Activated T-cell treated with anti-CD3 and anti-CD28 coated beads, Interleukin-2, amount 50 U/mL, for 72 hours (primary cell): ENCODE results near the gene MOGAT1. TPM values are rescaled to one million over a fixed set of nuclear protein-coding genes. Genes with fewer than 3 reads are reported as not detected.

ENCODE experiments used
- ATAC-seq, 2 donors: fragments of 150-1000 bp; cut with Tn5 transposase; replicated peaks in 1 of 2; 2 replicates each; pipeline ENCODE4 v1.10.0; 2021; ENCODE audit warnings: moderate library complexity in 2 of 2, mild to moderate bottlenecking in 1 of 2
- DNase-seq, 2 donors: peaks; one replicate each; pipeline ENCODE4 v3.0.0; 2021 to 2022; ENCODE audit warnings: mixed read lengths in 1 of 2
- H3K27ac Mint-ChIP-seq: one replicate; pipeline ENCODE4 v1.8.0; 2022; ENCODE audit warnings: mild to moderate bottlenecking, moderate library complexity, mixed read lengths
- H3K27me3 Mint-ChIP-seq: one replicate; pipeline ENCODE4 v1.8.0; 2022; ENCODE audit warnings: low read depth, mixed read lengths
- H3K36me3 Mint-ChIP-seq, 2 donors: one replicate each; pipeline ENCODE4 v1.8.0; 2022; ENCODE audit warnings: mixed read lengths in 2 of 2, mild to moderate bottlenecking in 1 of 2; ENCODE audit not compliant: insufficient read depth in 2 of 2
- H3K4me1 Mint-ChIP-seq: one replicate; pipeline ENCODE4 v1.8.0; 2022; ENCODE audit warnings: low read depth, mixed read lengths
- H3K4me3 Mint-ChIP-seq, 2 donors: one replicate each; pipeline ENCODE4 v1.8.0; 2022; ENCODE audit warnings: mild to moderate bottlenecking in 2 of 2, mixed read lengths in 2 of 2, moderate library complexity in 2 of 2
- H3K9me3 Mint-ChIP-seq, 2 donors: one replicate each; pipeline ENCODE4 v1.8.0; 2022; ENCODE audit warnings: mixed read lengths in 2 of 2
- total RNA-seq, 2 donors: library from RNA; stranded (reverse); gene quantifications; one replicate each; pipeline ENCODE4 v1.2.3, GENCODE V29; 2022

MOGAT1 gene
- total RNA-seq, 2 donors from 2014 or later: not detected

DNA sequence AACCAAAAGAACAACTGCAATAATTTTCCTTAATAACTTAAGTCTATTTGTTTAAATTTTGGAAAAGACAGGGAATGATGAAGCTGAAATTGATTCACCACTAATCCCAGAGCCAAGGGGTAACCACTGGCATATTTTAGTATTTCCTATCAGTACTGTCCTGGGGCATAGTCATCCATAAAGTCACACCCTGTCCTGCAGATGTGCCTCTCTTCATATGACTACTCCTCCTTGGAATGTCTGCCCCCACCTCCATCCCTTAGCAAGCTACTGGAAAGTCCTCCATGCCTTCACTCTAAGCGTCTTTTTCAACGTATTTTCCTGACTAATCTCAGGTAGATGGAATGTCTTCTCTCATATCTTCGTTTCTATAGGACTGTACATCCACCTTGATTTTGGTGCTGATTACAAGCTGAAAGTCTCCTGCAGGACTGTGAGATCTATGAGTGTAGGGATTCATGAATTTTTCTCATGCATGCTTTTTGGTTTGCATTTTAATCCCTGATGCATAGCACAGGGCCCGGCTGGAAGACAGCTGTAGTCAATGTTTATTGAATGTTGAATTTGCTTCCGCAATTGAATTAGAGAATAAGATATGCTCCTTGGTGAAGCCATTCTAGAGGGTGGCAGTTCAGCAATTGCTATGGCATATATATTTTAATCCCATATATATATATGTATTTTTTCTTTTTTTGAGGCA lies 85.6 kb downstream of the MOGAT1 start:
- Mint-ChIP-seq H3K4me3 (no peak overlapping the region), H3K27ac (no peak overlapping the region), H3K9me3 (no peaks in the 10 kb centered on the region), H3K27me3 (no peaks in the 10 kb centered on the region), H3K36me3 (no peaks in the 10 kb centered on the region), H3K4me1 (peaks cover 6% of the 10 kb centered on the region)
- ATAC-seq (no peak), DNase-seq (no peak)

Other genes starting within 250 kb of the MOGAT1 start
- 10 to 100 TPM; 15.1 to 20.9 TPM for gene SGPP2, start 247.1 kb upstream of the MOGAT1 start, total RNA-seq
- 10 to 100 TPM; 31.5 to 46.3 TPM for gene FARSB, start 15.6 kb upstream of the MOGAT1 start, total RNA-seq
- gene ACSL3, start 189.4 kb downstream of the MOGAT1 start, total RNA-seq: 10 to 100 TPM; 63.3 to 69.3 TPM